Forelimb muscle (tissue), 1 donor: ENCODE measurements around the gene POPDC3. TPM values are rescaled to one million over a fixed set of nuclear protein-coding genes. Genes with fewer than 3 reads are reported as not detected.

Experiments used
- DNase-seq: peaks from one replicate; pipeline ENCODE4 v3.0.0-alpha.2; 2013; ENCODE audit warnings: low read depth
- polyA plus RNA-seq: library from polyadenylated mRNA; unstranded; fragments of 120-200 nt; gene quantifications from one replicate; pipeline ENCODE4 v1.2.1, GENCODE V29; 2013; ENCODE audit not compliant: insufficient read length

Gene POPDC3
- polyA plus RNA-seq, 1 donor: 80.4 TPM

DNA sequence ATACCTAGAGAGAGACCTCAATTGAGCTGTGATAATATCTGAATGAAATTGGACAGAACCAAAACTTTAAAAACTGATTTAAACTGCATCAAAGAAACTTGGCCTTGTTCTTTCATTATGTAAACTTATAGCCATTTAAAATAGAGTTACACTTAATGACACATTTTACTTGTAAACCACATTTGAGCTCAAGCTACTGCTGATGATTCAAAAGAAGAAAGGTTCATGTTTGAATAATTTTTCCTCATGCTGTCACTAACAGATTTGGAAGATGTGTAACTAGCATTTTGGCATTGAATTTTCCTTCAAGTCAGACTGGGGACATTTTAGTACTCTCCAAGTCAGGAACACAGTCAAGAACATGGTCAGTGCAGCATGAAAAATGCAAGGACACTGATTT, 26.9 kb downstream of the POPDC3 start:
- no peak for DNase-seq

DNA sequence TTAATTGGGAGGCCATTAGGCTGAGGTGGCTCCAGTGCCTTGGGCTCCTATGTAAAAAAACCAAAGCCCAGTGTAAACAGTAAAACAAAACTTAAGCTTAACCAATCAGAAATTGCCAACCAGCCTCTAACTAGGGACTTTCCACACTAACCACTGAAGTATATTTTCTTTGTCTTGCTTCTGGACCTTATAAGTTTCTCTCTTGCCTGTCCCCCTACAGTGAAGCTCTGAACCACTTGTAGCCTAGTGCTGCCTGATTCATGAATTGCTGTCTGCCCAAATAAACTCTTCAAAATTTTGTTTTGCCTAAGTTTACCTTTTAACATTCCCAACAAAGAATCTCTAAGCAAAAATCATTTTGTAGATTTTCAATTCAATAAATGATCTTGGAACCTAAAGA, 28.2 kb downstream of the POPDC3 start:
- no peak for DNase-seq

GRCh38 chr6:105138141-105138540, 41.7 kb downstream of the POPDC3 start:
- no peak for DNase-seq

DNA sequence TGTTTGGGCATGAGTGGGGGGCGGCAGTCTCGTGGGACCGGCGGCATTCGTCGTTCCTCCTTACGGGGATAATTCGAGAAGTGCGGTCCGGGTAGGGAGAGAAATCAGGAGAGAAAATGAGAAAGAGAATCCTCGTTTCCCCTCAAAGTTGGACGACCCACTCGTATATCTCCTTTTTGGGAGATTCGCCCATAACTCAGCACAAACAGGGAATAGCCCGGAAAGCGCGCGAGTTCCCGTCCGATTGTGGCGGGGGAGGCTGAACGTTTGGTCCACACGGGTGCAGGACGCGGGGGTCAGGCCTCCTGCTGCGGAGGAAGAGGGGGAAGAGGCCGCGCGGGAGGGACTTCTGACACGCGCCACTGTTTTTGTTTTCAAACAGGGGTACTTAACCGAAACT, 42.4 kb downstream of the POPDC3 start:
- no peak for DNase-seq

DNA sequence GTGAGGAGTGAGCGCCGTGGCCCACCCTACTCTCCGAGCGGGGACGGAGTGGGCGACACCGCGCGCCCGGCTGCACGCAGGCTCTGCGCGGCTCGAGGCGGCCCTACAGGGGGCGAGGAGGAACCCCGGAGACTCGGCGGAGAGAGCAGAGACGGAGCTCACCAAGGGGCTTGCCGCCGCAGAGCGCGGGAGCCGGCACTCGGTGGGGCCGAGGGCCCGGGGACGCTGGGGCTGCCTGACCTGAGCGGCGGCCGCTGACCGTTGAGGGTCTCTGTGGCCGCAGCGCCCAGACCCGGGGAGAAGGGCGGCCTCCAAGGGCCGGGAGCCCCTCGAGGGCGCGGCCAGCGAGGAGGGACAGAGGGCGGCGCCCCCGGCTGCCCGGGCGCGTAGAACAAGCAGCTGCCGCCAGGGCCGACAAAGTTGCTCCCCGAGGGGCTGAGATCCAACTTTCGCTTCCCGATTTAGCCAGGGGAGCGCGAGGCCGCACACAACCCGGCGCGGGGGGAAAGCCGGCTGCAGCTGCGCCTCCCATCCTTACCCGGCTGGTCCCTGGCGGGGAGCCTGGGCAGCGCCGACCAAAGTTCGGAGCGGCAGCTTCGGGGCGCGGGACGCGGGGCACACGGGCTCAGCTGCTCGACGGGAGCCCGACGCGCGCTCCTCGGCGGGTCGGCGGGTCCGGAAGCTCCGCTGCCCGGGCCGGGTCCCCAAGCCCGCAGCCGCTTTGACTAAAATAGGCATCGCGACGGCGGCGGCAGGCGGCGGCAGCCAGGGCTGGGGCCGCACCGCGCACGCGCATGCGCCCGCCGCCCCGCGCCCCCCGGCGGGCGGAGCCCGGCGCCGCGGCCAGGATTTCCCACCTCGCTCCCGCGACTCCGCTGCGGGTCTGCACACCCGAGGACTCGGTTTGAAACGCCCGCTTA, 43.1 kb downstream of the POPDC3 start:
- no peak for DNase-seq

GRCh38 chr6:105135907-105136430, 43.8 kb downstream of the POPDC3 start:
- no peak for DNase-seq

GRCh38 chr6:105135056-105135455, 44.8 kb downstream of the POPDC3 start:
- no peak for DNase-seq

GRCh38 chr6:105122717-105123116, 57.1 kb downstream of the POPDC3 start:
- no peak for DNase-seq

DNA sequence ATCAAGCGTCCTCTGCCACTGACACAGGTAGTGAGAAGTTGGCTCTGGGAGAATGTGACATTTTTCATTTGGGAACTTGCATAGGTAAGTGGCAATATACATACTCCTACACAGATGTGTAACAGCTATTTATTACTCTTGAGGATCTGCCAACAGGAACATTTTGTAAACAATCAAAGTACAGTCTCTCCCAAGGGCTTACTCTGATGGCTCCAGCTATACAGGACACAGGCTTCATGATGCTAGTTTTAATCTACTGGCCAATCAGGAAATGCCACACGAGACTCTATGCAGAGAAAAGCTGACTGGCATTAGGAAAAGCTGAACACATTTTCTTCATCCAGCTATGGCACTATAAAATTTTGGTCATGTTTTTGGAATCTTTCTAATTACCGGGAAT, 57.8 kb downstream of the POPDC3 start:
- no peak for DNase-seq

DNA sequence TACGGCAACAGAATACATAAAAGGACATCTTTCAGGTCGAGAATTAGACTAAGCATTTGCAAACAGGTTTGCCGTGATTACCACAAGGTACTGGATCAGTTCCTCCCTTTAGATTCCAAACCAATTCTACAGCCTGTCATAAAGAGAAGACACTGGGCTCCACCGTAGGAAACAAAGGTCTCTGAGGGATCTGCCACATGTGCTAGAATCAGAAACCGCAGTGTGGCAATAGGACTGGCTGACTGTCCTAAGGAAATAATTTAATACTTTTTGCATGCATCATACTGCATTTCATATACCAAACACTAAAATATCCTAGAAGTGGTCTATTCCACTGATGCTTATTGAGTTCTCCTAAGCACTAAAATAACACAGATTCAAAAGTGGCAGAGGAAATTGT, 59.2 kb downstream of the POPDC3 start:
- no peak for DNase-seq

DNA sequence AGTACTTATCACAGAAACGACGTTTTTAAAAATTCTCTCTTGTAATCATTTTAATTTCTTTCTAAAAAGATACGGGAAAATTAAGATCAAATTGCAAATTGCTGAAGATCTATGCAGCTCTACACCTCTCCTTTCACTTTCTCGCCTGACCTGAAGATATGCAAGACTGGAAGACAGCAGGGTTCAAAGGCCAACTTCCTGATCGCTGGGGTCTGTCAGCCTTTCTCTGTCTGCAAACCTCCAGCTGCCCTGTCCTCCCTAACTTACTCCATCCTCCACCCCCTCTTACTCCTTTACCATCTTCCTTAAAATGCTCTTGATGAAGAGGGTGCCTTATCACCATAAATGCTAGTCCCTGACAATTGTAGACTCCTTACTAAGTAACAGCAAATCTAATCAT, 63.7 kb downstream of the POPDC3 start:
- no peak for DNase-seq

- no peak for DNase-seq
Observed at GRCh38 chr6:105113422-105113821, 66.4 kb downstream of the POPDC3 start.

DNA sequence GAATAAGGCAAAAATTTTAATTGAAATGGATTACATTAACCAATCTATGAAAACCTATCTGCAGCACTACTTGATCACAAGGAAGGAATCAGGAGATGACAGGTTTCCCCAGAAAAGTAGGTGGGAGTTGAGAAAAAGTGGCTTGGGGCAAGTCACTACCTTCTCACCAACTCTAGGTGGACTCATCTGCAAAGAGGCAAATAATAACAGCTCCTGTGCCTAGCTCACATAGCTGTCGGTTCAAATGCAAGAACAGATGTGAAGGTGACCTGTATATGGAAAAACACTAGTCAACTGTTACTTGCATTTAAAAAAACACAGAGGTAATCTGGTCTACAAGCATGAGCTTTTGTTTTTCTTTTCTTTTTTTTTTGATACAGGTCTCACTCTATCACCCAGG, 67.2 kb downstream of the POPDC3 start:
- DNase-seq: no peak

DNA sequence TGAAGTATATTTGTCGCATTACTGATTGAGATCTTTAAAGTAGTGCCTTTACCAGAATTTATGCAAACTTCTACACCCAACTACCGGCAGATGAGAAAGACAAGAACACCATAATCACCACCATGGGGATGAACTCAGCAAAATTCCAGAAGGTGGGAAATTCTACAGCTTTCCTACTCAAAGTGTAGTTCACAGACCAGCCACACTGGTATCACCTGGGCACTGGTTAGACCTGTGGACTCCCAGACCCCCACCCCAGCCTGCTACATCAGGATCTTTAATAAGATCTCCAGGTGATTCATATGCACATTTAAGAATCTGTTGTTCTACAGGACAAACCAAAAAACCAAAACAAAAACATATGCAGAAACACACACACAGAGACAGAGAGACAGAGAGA, 67.9 kb downstream of the POPDC3 start:
- no peak for DNase-seq

DNA sequence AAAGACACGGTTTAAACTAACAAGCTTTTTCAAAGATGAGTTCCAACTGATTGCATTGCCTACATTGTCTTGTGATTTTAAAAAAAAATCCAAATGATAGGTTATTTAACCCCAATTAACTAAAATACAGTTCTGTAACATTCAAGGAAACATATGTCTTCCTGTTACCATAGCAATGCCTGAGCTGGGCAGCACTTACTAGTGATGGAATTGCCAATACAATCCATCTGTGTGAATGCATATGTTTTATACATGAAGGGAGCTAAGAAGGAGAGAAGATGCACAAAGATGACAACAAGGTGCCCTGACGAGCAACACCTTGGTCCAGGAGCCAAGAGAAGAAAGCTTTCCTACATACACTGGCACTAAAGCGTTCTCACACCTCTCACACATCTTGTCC, 68.7 kb downstream of the POPDC3 start:
- DNase-seq: no peak

- DNase-seq: no peak
Observed at GRCh38 chr6:105109955-105110895, 69.6 kb downstream of the POPDC3 start.

DNA sequence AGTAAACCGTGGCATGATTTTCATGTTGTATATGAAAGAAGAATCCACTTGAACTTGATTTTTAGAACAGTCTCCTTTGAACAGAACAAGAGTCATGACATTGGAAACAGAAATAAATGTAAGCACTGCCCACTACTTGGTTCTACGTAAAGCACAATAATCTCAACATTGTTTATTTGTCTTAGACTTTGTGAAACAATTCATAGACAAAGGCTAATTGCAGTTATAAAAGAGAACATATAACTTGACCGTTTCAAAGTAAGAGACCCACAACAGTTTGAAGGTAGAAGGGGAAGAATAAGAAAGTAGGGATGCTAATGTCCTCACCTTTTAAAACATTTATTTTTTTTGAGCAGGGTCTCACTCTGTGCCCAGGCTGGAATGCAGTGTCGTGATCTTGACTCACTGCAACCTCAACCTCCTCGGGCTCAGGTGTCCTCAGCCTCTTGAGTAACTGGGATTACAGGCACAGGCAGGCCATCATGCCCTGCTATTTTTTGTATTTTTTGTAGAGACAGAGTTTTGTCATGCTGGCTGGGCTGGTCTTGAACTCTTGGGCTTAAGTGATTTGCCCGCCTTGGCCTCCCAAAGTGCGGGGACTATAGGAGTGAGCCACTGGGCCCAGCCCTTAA, 71.1 kb downstream of the POPDC3 start:
- no peak for DNase-seq

Other genes with a start within 250 kb of the POPDC3 start
- gene LIN28B, start 222.9 kb downstream of the POPDC3 start, polyA plus RNA-seq: 0.05 TPM
- gene PREP, start 223.1 kb upstream of the POPDC3 start, polyA plus RNA-seq: 39.7 TPM